GM04504 (cell line): Measurements from ENCODE around the gene OR2C1.

Experiments used
- DNase-seq: peaks from one replicate; pipeline ENCODE4 v3.0.0-alpha.2; 2012; ENCODE audit warnings: low read depth

The OR2C1 gene

DNA sequence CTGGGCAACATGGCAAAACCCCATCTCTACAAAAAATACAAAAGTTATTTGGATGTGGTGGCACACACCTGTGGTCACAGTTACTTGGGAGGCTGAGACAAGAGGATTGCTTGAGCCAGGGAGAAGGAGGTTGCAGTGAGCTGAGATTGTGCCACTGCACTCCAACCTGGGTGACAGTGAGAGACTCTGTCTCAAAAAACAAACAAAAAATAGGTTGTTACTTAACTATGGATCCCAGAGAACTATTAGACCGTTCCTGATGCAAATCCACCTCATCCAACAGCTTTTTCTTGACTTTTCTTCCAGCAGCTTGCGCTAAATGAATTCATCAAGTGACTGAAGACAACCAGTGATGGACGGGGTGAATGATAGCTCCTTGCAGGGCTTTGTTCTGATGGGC, at the start of gene OR2C1:
OR2C1 (plus strand) TSS at position 301 of the 400 bp plus-strand sequence; CDS start at position 353, 52 bp downstream.
- DNase-seq: no peak

DNA sequence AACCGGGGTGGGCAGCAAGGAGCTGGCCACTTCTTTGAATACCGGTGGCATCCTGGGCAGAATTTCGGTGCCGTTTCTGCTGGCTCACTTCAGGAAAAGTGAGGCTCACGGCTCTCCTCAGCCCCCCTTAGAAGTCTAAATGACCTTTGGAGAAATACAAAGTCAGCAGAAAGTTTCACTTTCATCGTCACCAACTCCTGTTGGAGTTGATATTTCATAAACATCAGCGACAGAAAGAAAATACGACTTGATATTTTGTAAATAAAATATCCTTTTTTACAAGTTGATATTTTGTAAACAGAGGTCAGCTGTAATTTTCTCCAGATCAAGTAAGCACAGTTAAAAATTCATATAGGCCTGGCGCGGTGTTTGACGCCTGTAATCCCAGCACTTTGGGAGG, 49.6 kb upstream of the OR2C1 start:
- no peak for DNase-seq

DNA sequence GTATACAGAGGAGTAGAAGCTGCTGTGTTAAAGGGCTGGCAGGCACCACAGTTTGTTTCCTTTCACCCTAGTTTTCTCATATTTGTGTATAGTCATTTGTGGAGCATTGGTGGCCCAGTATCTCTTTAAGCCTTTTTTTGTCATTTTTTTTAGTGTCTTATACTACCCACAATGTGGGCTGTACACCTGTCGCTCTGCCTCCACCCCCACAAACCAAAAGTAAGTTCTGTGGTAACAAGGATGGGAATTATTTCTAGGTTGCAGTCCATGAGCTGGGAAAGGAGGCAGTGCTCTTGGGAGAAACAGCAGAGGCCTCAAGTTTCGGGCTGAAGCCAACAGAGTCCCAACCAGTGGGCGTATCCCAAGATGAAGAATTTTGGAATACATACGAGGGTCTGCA, 44.2 kb upstream of the OR2C1 start:
- no peak for DNase-seq

DNA sequence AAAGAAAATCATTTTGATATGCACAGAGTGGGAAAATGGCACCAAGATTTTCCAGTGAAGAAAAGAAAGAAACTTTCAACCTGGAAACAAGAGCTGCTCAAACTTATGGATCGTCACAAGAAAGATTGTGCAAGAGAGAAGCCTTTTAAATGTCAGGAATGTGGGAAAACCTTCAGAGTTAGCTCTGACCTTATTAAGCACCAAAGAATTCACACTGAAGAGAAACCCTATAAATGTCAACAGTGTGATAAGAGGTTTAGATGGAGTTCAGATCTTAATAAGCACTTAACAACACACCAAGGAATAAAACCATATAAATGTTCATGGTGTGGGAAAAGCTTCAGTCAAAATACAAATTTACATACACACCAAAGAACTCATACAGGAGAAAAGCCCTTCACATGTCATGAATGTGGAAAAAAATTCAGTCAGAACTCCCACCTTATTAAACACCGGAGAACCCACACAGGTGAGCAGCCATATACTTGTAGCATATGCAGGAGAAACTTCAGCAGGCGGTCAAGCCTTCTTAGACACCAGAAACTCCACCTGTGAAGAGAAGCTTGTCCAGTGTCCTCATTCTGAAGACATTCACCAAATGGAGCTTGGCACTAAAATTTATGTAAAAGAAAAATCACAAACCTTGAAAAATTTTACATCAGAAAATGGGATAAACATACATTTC, 38.2 kb upstream of the OR2C1 start:
- no peak for DNase-seq

DNA sequence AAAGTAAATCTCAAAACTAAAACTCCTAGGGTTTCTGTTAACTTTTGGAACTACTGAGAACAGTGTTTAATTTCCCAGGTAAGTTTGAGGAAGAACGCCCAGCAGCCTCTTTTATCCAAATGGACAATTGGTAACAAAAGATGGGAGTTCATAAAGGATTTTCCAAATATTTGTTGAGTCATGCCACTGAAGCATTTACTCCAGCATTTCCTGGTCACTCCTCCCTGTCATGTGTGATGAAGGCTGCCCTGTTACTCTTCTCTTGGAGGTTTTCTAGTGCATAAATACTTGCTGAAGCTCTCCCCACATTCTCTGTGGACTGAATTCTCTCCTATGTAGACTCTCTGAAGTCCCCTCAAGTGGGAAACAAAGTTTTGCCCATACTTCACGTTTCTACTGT, 33.9 kb upstream of the OR2C1 start:
- no peak for DNase-seq

DNA sequence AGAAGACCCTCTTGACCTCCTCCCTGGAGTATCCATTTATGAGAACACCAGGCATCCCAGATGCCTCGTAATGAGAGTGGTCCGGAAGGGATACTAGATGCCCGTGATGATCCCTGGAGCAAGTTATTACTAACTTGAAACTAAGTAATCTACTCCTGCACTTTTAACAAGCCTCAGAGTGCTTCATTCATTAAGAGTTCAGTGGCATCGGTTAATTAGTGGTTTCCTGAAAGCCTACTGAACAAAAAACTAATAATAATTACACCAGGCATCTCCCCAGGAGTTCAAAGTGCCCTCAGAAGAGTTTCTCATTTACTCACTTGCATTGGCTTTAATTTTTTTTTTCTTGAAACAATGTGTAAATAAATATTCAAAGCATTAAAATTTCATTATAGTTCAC, 28.2 kb upstream of the OR2C1 start:
- DNase-seq: no peak

DNA sequence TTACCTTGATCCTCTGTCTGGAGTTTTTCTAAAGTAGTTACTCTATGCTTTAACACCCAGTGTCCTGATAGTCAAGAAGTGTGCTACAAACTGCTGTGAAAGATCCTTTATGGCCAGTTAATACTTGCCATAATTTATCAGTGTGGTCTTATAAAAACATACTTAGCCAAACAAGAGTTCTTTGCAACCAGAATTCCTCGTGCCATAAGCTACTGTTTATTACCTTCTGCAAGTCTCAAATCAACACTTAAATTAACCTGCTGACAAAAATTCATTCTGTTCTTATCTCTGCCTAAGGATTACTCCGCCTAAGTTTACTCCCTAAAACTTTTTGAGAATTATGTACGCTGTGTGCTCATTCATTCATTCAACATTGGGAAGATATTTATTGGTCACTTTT, 27.6 kb upstream of the OR2C1 start:
- no peak for DNase-seq

DNA sequence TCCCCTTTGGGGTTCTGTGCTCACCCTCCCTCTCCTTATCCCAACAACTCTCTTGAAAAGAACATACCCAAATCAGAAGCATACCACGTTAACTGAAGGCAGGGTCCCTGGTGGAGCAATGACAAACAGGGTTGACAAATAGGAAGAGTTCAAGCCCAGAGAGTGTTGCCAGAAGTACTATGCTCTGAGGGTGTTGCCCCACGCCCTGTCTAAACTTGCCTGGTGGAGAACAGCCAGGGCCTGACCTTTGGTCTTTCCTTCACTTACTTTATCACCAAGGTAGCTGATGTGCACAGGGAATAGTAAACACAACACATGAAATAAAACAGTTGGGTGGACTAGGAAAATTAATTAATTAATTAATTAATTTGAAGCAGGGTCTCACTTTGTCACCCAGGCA, 27.0 kb upstream of the OR2C1 start:
- DNase-seq: no peak

DNA sequence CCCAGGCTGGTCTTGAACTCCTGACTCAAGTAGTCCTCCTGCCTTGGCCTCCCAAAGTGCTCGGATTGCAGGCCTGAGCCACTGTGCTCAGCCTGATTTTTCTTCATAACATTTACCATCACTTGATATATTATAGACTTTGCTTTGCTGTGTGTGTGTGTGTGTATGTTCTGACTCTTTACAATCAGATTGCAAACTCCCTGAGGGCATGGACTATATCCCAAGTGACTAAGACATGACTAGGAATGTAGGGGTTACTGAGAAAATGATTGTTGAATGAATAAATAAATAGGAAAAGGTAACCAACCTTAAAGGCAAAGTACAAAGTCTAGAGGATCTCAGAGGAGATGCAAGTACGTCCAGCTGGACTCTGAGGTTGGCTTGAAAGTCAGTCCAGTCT, 9.6 kb upstream of the OR2C1 start:
- DNase-seq: no peak

DNA sequence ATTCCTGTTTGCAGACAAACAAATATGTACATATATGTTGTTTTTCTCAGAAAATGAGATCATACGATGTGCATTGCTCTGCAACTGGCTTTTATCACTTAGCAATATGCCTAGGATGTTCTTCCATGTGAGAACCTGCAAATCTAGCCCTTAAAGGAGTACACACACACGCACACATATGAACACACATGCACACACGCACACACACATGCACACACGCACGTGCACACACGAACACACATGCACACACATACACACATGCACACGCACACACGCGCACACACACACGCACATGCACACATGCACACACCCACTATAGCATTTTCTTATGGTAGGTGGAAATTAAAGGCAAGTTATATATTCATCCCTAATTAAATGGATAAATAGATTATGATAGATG, 8.1 kb upstream of the OR2C1 start:
- no peak for DNase-seq

DNA sequence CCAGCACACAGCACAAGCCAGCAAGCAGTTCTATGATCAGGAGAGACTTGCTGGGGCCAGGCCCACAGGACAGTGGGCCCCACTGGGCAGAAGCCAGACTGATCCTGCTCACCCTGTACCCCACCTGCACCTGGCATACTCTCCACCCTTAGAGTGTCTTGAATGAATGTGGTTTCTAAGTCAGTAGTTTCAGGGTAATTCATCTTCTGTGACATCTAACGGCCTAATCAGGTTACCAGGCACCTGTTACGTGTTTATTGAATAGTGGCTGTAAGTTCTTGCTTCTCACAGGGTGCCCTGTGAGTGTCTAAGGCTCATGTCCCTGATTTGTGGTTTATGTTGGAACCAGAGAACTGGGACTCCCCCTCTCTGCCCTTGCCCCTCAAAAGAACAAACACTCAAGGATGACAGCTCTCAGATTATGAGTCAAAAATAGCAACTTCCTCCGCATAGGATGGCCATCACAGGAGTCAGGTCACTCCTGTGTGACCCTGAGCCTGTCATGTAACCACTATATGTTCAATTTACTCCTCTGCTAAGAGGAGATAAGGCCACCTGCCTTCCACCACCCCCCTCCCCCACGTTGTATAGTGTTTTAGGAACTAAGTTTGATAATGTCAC, 7.0 kb upstream of the OR2C1 start:
- DNase-seq: no peak

DNA sequence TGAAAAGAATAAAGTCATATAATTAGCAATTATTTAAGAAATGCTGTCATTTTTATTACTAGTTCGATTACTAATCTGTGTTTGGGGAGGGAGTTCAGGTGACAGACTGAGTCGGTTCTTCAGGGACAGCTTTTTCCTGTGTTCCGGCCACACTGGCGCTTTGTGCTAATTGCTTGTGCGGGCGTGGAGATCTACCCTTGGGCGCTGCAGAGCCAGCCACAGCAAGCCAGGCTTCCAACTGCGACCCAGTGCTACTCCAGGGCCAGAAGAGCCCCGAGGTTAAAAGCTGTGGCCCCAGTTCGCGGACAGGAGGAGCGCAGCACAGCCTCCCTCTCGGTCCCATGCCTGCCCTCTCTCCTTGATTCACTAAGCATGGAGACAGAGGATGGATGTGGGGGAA, 6.5 kb upstream of the OR2C1 start:
- no peak for DNase-seq

DNA sequence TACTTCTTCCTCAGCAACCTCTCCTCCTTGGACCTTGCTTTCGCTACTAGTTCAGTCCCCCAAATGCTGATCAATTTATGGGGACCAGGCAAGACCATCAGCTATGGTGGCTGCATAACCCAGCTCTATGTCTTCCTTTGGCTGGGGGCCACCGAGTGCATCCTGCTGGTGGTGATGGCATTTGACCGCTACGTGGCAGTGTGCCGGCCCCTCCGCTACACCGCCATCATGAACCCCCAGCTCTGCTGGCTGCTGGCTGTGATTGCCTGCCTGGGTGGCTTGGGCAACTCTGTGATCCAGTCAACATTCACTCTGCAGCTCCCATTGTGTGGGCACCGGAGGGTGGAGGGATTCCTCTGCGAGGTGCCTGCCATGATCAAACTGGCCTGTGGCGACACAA, 429 bp downstream of the OR2C1 start:
- no peak for DNase-seq

DNA sequence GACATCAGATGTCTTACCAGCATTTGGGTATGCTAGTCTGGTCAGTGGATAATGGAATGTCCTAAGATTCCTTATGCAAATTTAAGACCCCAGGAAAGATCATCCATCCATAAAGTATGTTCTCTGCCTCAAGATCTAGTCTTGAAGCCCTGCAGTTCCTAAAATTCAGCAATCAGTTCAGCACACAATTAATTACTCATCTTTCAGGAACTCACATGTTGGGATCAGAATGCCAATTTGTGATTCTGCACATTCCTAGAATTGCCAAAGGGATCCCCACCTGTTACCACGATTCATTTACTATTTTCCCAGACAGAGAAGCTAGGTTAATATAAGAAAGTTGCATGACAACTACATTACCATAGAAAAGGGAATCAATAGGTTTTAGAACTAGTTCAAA, 3.2 kb downstream of the OR2C1 start:
- DNase-seq: no peak

DNA sequence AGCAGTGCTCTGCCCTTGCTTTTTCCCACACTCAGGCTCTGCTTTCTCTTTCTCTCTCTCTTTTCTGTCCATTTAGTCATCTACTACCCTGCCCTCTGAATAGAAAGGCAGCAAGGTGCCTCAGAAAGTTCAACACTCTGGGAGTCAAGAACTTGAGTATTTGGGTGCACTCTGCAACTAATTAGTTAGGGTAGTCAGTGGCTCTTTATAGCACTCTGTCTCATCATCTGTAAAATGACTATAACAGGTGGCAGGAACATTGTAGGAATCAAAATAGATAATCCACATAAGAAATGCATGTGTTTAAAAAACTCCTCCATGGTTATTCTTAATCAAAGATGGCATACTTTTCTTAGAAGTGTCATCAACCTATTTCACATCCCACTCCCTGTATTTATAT, 7.2 kb downstream of the OR2C1 start:
- DNase-seq: no peak

DNA sequence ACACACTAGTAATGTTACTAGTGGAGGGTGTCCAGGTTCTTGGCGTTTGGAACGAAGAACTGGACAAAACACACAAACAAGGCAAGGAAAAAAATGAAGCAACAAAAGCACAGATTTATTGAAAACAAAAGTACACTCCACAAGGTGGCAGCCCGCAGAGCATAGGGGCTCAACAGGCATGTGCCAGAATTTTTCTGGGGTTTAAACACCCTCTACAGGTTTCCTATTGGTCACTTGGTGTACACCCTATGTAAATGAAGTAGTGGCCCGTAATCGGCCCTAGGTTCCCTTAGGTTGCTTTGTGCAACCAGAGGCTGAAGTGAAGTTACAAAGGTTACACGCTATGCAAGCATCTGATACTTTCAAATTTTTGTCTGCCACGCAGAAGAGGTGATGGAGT, 8.1 kb downstream of the OR2C1 start:
- DNase-seq: no peak

DNA sequence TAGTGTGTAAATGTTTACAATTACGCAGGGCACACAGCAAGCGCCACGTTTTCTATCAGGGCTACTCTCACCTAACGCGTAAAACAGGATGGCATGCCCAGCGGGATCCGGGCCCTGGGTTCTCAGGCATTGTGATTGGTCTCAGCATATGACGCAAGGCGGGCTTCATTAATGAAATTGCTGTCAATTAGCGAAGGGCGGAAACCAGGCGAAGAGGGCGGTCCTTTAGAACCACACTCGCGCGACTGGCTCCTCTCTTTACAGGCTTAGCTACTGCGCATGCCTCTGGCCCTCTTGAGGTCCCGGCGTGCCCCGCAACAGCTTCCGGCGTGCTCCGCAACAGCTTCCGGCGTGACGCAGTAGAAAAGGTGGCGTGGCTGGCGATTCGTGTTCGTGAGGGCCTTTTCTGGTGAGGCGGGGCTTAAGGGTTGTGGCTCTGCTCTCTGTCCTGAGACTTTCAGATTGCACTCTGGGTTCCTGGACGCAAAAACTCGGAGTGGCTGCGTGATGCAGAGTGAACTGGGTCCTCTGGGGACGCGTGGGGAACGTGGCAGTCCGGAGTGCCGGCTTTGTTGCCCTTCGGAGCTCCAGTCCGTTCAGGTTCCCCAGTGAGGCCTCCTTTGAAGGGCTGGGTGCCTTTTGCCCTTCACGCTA, 9.2 kb downstream of the OR2C1 start:
- peak; percentile 83 for DNase-seq

DNA sequence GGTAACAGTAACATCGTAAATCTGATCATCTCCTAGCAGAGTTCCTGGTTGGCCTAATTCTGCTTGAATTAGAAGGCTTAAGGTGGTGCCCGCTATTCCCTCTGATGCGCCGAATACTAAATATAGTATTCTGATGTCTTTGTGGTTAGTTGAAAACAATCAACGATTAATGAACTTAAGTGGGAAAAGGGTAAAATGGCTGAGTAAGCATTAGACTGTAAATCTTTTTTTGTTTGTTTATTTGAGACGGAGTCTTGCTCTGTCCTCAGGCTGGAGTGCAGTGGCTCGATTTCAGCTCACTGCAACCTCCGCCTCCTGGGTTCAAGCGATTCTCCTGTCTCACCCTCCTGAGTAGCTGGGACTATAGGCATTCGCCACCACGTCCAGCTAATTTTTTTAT, 13.4 kb downstream of the OR2C1 start:
- DNase-seq: no peak

DNA sequence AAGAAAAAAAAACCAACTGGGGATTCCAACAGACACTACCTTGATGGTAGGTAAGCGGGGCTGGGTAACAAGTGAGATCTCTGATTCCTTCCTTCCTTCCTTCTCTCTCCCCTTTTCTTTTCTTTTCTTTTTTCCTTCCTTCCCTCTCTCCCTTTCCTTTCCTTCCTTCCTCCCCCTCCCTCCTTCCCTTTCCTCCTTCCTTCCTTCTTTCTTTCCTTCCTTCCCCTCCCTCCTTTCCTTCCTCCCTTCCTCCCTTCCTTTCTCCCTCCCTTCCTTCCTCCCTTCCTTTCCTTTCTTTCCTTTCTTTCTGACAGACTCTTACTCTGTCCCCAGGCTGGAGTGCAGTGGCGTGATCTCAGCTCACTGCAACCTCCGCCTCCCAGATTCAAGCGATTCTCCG, 20.0 kb downstream of the OR2C1 start:
- no peak for DNase-seq

DNA sequence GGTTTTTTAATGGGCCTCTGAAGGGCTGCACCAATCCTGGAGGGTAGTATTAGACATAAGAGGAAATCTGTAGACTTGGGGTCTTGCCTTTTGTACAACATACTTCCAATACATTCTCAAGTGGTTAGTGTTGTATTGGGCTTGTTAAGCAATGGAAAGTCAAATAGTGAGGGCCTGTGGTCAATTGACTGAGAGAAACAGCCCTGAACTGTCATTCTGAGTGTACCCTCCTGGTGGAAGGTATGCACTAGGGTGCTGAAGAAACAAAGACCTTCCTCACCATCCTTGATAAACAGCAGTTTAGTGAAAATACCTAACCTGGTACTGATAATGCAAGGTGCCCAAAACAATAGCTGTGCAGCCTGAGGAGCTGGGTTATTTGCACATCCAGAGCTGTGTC, 22.2 kb downstream of the OR2C1 start:
- DNase-seq: no peak

DNA sequence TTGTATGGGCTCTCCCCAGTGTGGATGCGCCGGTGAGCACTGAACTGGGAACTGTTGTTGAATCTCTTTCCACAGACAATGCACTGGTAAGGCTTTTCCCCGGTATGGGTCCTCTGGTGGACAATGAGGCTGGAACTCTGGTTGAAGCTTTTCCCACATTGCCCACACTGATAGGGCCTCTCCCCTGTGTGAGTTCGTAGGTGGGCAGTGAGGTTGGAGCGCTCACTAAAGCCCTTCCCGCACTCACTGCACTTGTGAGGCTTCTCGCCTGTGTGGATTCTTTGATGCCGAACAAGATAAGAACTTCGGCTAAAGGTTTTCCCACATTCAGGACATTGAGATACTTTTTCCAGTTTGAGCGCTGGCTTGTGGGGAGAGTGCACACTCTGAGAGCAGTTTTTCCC, 27.4 kb downstream of the OR2C1 start:
- no peak for DNase-seq

DNA sequence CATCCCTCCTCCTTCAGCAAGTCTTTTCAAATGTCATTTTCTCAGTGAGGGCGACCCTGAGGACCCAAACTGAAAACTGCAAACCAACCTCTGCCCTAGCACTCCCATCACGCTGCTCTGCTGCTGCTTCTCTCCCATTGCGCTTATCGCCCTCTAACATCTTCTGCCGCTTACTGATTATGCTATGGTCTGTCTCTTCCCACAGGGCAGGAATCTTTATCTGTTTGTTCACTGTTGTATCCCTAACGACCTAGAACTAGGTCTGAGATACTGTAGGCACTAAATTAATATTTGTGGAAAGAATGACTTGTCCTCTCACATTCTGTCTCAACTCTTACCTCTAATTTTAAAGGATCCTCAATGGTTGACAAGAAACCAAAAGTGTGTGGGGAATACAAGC, 32.6 kb downstream of the OR2C1 start:
- no peak for DNase-seq

DNA sequence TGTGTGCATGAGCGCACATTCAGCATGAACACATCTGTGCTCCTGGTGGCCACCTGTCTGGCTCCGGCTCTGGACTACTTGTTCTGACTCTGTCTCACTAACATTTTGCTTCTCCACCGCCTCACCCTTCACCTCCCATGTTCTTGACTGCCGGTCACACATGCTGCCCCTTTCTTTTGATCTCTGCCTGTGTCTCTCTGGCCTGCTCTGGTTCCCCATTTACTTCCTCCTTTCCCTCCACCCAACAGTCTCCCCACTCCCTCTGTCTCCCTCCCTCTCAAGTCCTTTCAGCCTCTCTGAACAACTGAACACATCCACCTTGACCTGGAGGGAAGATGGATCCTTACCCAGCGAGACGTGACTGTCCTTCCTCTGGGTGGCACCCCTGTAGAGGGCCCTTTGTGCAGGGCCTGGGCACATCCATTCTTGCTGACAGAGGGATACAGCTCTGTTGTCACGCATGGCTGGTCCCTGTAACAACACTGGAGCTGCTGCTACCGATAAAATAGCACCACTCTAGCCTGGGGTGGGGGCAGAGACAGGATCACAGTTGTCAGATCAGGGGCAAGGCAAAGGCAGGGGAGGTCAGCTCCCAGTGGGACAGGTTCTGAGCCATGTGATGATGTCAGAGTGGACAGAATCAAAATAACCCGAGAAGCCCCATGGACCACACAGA, 34.1 kb downstream of the OR2C1 start:
- DNase-seq: no peak
